Measurements from ENCODE around the gene NTM.

The NTM gene

DNA sequence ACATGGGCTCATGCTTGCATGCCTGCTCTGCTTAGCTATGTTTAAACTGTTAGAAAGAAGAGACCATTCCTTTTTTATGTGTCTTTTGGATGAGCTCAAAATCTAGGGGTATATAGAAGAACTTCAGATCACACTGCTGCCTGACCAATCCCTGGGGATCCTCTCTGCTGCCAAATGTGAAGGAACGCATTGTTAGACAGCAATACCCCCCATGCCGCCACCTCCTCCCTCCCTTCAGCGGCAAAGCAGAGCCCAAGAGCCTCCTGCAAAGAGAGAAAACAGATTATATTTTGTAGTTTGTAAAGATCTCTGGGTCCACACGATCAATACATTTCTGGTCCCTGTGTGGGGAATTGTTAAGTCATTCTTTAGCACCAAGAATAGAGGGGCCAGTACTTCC is 677.6 kb downstream of the NTM start:
- ChIA-PET CTCF (no interaction called here), POLR2A (no interaction called here)
- no peak for DNase-seq (ENCODE audit: extremely low spot score)
- TF ChIP-seq, protein P1, sequence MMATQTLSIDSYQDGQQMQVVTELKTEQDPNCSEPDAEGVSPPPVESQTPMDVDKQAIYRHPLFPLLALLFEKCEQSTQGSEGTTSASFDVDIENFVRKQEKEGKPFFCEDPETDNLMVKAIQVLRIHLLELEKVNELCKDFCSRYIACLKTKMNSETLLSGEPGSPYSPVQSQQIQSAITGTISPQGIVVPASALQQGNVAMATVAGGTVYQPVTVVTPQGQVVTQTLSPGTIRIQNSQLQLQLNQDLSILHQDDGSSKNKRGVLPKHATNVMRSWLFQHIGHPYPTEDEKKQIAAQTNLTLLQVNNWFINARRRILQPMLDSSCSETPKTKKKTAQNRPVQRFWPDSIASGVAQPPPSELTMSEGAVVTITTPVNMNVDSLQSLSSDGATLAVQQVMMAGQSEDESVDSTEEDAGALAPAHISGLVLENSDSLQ (IDR thresholded peaks at IDR 0.05), result no peak
- no peak for TF ChIP-seq BHLHE40 (IDR thresholded peaks at IDR 0.05; ENCODE audit: borderline replicate concordance)
- no peak for TF ChIP-seq CTBP1 (IDR thresholded peaks at IDR 0.05; ENCODE audit: borderline replicate concordance)
- no peak for TF ChIP-seq ARNT (IDR thresholded peaks at IDR 0.05)
- no peak for TF ChIP-seq NFRKB (IDR thresholded peaks at IDR 0.05)
- no peak for TF ChIP-seq L3MBTL2 (conservative IDR thresholded peaks at IDR 0.05)
- no peak for TF ChIP-seq SP1 (IDR thresholded peaks at IDR 0.05)
- TF ChIP-seq FOXM1 (IDR thresholded peaks at IDR 0.05; ENCODE audit: borderline replicate concordance), result no peak
- no peak for TF ChIP-seq FOXA1 (IDR thresholded peaks at IDR 0.05)
- no peak for TF ChIP-seq ZNF384 (IDR thresholded peaks at IDR 0.05)
- TF ChIP-seq LEF1 (IDR thresholded peaks at IDR 0.05; ENCODE audit: borderline replicate concordance), result no peak

DNA sequence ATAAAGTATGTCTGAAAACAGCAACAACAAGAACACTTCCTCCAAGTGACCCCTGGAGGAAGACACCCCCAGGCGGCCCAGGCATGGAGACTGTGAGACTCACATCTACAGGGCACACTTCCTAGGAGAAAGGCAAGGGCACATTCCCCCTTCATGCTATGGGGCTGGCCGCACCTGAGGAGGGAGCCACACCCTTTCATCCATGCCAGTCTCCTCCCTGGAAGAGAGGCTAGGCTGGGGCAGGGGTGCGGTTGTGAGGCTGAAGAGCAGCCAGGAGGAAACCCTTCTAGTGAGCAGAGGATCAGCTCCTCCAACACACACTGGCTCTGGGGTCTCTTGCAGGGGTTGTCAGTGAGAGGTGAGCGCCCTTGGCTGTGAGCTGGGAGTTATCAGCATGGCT is 678.8 kb downstream of the NTM start:
- TF ChIP-seq ELF4 (IDR thresholded peaks at IDR 0.05) (no peak), SP1 (IDR thresholded peaks at IDR 0.05) (no peak), CTBP1 (IDR thresholded peaks at IDR 0.05; ENCODE audit: borderline replicate concordance) (no peak), NFRKB (IDR thresholded peaks at IDR 0.05) (no peak), ZNF384 (IDR thresholded peaks at IDR 0.05) (no peak), L3MBTL2 (conservative IDR thresholded peaks at IDR 0.05) (no peak), LEF1 (IDR thresholded peaks at IDR 0.05; ENCODE audit: borderline replicate concordance) (no peak), BHLHE40 (IDR thresholded peaks at IDR 0.05; ENCODE audit: borderline replicate concordance) (no peak), ARNT (IDR thresholded peaks at IDR 0.05) (no peak), SUZ12 (IDR thresholded peaks at IDR 0.05) (no peak), FOXA1 (IDR thresholded peaks at IDR 0.05) (no peak), FOXM1 (IDR thresholded peaks at IDR 0.05; ENCODE audit: borderline replicate concordance) (no peak), FOXK2 (IDR thresholded peaks at IDR 0.05) (no peak), TARDBP (IDR thresholded peaks at IDR 0.05) (no peak), HDGF (IDR thresholded peaks at IDR 0.05; ENCODE audit: borderline replicate concordance) (no peak)
- TF ChIP-seq, protein P1 (IDR thresholded peaks at IDR 0.05), result no peak
- ChIA-PET CTCF (no interaction called here), POLR2A (no interaction called here)
- DNase-seq (ENCODE audit: extremely low spot score), result no peak

DNA sequence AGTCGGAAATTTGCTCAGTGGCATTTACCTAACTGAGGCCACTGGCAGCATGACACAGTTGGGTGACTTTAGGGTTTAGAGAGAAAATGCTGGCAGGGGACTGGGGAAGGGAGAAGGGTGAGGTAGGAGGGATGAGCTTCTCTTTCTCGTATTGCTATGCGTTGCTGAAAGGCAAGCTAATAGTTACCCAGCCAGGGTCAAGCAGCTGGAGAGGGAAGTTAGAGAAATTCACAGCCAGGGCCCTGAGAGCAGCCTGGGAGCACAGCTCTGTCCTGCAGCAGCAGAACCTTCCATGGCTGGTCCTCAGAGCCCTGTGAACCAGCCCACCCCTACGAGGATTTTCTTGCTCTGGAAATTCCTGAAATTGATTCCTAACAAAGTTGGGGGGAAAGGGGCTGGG is 679.6 kb downstream of the NTM start:
- ChIA-PET POLR2A (no interaction called here), CTCF (no interaction called here)

DNA sequence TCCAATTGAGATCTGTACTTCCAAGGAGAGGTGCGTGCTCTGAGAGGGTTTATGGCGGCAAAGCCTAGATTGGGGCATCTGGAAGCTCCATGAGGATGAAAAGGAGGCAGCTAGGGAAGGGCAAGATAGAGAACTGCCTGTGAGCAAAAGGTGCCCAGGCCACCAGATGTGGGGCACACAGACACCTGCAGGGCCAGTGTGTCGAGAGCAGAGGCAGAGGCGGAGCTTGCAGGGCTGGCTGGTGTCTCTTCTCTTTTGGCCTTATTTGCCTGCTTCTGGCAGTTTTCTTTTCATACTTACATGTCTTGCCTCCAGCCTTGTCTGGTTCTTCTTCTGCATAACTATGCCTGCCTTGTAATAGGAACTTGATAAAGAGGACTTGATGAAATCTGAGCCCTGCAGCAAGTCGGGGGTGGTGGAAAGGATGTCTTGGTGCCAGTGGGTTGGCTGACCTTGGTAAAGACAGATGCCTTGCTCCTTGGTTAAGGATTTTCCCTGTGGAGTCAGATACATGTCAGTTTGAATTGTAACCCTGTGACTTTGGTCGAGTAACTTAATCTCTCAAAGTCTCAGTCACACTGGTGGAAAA is 680.3 kb downstream of the NTM start:
- ChIA-PET POLR2A (no interaction called here), CTCF (no interaction called here)
- no peak for DNase-seq (ENCODE audit: extremely low spot score)
- TF ChIP-seq L3MBTL2 (conservative IDR thresholded peaks at IDR 0.05), result no peak
- TF ChIP-seq TARDBP (IDR thresholded peaks at IDR 0.05), result no peak
- TF ChIP-seq FOXA1 (IDR thresholded peaks at IDR 0.05), result no peak
- no peak for TF ChIP-seq BHLHE40 (IDR thresholded peaks at IDR 0.05; ENCODE audit: borderline replicate concordance)
- TF ChIP-seq ZNF384 (IDR thresholded peaks at IDR 0.05), result no peak
- TF ChIP-seq ARNT (IDR thresholded peaks at IDR 0.05), result no peak
- TF ChIP-seq, protein P1 (IDR thresholded peaks at IDR 0.05), result no peak
- no peak for TF ChIP-seq NFRKB (IDR thresholded peaks at IDR 0.05)
- TF ChIP-seq LEF1 (IDR thresholded peaks at IDR 0.05; ENCODE audit: borderline replicate concordance), result no peak
- no peak for TF ChIP-seq ELF4 (IDR thresholded peaks at IDR 0.05)
- no peak for TF ChIP-seq HDGF (IDR thresholded peaks at IDR 0.05; ENCODE audit: borderline replicate concordance)

More for the DNA sequence above, 679.6 kb downstream of the NTM start:
- TF ChIP-seq ZNF384 (IDR thresholded peaks at IDR 0.05) (no peak), BHLHE40 (IDR thresholded peaks at IDR 0.05; ENCODE audit: borderline replicate concordance) (no peak), HDGF (IDR thresholded peaks at IDR 0.05; ENCODE audit: borderline replicate concordance) (no peak), ARNT (IDR thresholded peaks at IDR 0.05) (no peak), LEF1 (IDR thresholded peaks at IDR 0.05; ENCODE audit: borderline replicate concordance) (no peak), FOXM1 (IDR thresholded peaks at IDR 0.05; ENCODE audit: borderline replicate concordance) (no peak), SP1 (IDR thresholded peaks at IDR 0.05) (no peak)
- TF ChIP-seq, protein P1 (IDR thresholded peaks at IDR 0.05), result no peak
- no peak for DNase-seq (ENCODE audit: extremely low spot score)

DNA sequence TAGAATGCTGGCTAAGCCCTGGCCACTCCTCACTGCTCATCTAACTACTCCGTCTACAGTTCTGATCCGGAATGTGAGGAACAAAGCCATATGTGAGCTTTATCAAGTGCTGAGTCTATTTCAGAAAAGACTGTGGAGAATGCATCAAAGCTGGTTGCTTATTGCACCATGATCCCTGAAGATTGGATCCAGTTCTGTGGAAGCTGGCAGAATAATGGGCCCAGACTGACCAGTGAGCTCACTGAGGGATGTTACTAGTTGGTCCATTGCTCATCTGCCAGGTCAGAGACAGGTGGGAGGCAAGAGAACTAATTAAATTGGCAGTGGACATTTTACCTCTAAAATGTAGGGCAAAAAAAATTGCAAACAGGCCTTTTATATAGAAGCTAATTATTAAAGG is 681.3 kb downstream of the NTM start:
- CTCF ChIA-PET, result no interaction called here
- no peak for DNase-seq (ENCODE audit: extremely low spot score)
- POLR2A ChIA-PET, result no interaction called here
- TF ChIP-seq, protein P1 (IDR thresholded peaks at IDR 0.05), result no peak
- TF ChIP-seq ARNT (IDR thresholded peaks at IDR 0.05) (no peak), NFRKB (IDR thresholded peaks at IDR 0.05) (no peak), L3MBTL2 (conservative IDR thresholded peaks at IDR 0.05) (no peak), ELF4 (IDR thresholded peaks at IDR 0.05) (no peak), FOXM1 (IDR thresholded peaks at IDR 0.05; ENCODE audit: borderline replicate concordance) (no peak), SUZ12 (IDR thresholded peaks at IDR 0.05) (no peak)
